Central memory CD4-positive, alpha-beta T cell (primary cell): ENCODE data around the gene HSPA12A.

ENCODE experiments used
- DNase-seq: peaks from one replicate; pipeline ENCODE4 v3.0.0; 2022

HSPA12A gene

DNA sequence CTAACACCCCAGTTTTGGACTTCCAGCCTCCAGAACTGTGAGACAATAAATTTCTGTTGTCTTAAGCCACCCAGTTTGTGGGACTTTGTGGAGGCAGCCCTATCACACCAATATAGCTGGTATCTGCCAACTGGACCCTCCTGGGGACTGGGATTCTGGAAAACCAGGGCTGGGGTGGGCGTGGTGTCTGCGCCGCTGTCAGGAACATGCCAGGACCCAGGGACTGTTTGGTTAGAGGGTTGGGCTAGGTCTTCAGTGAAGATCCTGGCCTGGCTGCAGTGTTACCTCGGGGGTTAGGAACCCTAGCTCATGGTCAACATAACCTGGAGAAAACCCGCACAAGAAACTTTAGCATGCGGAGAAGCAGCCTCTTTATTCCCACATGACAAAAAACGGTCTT is 79.0 kb downstream of the HSPA12A start:
- DNase-seq = no peak

DNA sequence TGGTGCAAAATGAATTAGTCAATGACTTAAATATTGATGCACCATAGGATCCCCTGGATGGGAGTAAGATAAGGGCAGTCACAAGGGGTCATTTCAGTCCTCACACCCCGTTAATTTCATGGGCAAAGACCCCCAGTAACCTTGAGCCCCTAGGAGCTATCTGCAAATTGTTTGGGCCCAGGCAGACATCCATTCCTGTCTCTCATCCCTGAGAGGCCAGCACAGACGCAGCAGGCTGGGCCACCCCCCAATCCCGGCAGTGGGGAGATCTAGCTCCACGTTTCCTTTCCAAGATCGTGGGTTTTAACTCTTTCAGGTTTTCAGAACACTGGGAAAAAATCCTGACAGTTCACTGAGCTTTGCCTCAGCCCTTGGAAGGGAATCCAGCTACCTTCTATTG is 81.5 kb downstream of the HSPA12A start:
- no peak for DNase-seq

DNA sequence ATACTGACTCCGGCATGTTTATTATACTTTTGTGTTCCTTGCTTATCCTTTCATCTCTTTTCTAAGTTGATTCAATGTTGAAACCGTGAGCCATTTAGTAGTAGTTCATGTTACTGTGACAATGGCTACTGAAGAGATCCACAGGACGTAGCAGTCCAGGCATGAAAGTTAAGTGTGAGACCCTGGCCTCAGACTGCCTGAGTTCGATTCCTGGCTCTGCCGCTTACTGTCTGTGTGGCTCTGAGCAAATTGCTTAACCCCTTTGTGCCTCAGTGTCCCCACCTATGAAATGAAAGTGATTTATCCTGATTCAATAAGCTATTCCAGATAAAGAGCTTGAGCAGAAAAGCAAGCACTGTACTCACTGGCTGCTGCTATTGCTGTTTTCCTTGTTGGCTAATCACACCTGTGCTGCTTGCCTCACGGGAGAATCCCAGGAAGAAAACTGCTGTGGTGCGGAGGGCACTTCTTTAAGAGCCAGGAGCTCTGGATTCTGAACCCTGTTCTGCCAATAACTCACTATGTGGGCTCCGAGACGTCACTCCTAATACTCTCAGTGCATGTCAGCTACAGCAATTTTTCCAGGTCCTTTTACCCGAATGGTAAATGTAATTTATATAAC is 83.2 kb downstream of the HSPA12A start:
- no peak for DNase-seq

- no peak for DNase-seq
Measured at GRCh38 chr10:116657863-116658551, 84.4 kb downstream of the HSPA12A start.

GRCh38 chr10:116656044-116656443 is 86.3 kb downstream of the HSPA12A start:
- no peak for DNase-seq

- no peak for DNase-seq
Measured at GRCh38 chr10:116655568-116655967, 86.8 kb downstream of the HSPA12A start.

GRCh38 chr10:116654816-116655215 is 87.5 kb downstream of the HSPA12A start:
- no peak for DNase-seq

GRCh38 chr10:116653885-116654284 is 88.5 kb downstream of the HSPA12A start:
- no peak for DNase-seq

DNA sequence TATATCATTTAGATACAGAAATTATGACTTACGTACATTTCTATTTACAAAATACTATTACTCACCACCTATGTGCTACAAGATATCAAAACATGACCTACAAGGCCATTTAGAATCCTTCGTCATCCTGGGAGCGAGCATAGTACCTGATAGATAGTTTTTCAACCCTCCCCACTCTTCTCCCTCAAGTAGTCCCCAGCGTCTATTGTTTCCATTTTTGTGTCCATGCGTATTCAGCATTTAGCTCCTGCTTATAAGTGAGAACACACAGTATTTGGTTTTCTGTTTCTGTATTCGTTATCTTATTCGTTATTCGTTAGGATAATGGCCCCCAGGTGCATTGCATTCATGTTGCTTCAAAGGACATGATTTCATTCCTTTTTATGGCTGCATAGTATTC is 93.5 kb downstream of the HSPA12A start:
- no peak for DNase-seq

DNA sequence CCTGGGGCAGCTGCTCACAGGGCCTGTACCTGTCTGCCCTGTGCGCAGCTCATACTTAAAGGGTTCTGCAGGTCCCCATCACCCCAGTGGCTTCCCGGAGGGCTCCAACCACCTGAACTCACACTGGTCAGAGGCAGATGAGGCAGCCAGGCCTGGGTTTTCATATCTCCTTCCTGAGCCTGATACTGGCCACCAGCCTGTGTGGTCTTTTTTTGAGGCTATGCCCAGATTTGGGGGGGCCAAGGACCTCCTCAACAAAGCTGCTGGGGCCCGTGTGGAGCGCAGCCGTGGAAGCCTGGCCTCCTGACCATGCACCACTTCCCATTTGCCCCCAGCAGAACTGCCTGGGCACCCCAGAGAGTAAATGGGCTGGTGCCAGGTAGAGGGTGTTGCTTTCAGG is 95.9 kb downstream of the HSPA12A start:
- no peak for DNase-seq

DNA sequence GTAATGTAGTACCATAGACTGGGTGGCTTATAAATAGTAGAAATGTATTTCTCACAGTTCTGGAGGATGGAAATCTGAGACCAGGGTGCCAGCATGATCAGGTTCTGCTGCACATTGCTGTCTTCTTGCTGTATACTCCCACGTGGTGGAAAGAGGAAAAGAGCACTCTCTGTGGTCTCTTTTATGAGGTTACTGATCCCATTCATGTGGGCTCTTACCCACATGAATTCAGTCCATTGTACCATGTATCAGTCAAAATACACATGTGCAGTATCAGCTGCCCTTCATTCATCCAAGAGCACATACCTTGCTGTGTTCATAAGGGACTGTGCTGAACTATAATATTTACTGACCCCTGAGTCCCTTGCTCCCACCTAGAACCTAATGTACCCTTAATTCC is 104.5 kb downstream of the HSPA12A start:
- peak; percentile 9 for DNase-seq

- DNase-seq = no peak
Measured at GRCh38 chr10:116636976-116637375, 105.4 kb downstream of the HSPA12A start.

- DNase-seq = no peak
Measured at GRCh38 chr10:116636385-116636784, 106.0 kb downstream of the HSPA12A start.

- no peak for DNase-seq
Measured at GRCh38 chr10:116634126-116634975, 108.0 kb downstream of the HSPA12A start.

DNA sequence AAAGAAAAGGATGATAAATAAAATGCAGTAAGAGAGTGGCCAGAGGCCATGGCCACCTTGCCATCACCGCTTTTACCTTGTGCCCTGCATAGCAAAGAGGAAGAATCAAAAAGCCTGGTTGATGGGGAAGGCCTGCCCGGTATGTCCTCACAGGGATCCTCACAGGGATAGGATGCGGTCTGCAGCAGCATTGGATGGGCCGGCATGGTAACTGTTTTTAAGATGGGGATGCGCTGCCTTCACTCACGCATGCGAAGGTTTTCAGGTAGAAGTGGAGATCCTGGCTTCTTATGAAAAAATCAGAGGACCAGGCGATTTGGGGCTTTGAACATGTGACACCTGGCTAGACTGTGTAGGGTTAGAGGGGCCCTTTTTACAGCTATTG is 109.2 kb downstream of the HSPA12A start:
- no peak for DNase-seq

- DNase-seq = no peak
Measured at GRCh38 chr10:116632596-116633215, 109.7 kb downstream of the HSPA12A start.

DNA sequence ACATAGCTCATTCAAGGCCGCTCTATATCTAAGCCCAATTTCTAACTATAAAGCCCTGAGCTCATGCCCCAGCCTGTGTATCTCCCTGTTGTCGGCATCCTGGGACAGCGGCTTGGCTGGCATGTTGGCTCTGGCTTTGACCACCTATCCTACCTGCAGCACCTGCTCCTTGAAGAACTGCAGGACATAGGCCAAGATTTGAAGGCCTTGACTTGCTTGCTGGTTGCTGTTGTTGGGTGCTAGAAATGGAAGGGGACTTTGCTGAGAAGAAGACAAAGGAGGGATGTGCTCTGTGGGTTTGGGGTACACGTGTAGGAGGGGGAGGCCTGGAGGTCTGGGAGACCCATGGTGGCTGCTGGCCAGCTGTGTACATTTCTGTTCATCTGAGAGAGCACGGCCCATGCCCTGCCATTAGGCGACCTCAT is 110.5 kb downstream of the HSPA12A start:
- no peak for DNase-seq

- no peak for DNase-seq
Measured at GRCh38 chr10:116630020-116630419, 112.3 kb downstream of the HSPA12A start.

DNA sequence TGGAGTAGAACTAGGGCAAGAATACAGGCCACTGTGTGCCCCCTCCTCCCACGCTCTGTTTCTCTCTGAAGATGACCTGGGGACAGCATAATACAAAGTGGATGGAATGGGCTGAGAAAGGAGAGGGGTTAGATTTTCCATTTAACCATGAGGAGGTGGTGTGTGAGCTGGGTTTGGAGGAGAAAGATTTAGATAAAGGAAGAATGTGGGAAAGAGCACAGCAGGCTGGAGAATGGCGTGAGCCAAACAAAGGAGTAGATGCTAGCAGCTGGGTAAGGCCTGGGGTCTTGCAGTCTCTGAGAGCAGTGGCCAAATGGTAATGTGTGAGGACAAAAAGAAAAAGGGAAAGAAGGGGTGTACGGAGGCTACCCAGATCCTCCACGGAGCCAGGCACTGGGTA is 113.0 kb downstream of the HSPA12A start:
- no peak for DNase-seq

DNA sequence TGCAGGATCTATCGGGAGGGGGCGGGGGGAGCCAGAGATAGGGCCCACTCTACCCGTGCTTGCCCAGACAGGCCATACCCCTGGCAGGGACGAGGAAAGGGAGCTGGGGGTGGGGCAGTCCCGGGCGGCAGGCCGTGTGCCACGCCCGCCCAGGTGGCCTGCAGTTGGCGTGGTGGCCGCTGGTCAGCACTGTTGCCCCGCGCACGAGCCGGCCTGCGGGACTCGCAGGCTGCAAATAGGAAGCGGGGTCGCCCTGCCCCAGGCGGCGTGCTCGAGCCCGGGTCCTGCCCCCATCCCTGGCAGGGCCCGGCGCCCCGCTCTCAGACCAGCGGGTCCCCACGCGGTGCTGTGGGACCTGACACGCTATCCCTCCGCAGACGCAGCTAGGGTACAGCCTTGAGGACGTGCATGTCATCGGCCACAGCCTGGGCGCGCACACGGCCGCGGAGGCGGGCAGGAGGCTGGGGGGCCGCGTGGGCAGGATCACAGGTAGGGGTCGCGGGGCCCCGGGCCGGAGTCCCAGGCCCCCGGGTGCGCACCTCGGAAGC is 114.9 kb downstream of the HSPA12A start:
- DNase-seq = no peak

DNA sequence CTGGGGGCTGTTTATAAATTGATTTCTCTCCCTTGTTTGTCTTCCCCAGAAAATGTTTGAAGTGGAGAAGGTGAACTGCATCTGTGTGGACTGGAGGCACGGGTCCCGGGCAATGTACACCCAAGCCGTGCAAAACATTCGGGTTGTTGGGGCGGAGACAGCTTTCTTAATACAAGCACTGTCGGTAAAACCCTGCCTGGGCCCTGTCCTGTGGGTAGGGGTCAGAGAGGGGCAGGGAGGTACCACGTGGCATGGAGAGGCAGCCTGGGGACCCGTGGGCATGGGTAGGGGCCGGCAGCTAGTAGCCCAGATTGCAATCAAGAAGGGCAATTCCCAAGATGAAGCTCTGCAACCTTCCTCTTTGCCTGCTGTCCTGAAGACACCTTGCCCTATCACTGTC is 115.6 kb downstream of the HSPA12A start:
- DNase-seq = no peak

GRCh38 chr10:116625845-116626244 is 116.5 kb downstream of the HSPA12A start:
- DNase-seq = no peak
